Measurements from ENCODE around the gene ASH1L. TPM values are rescaled to one million over a fixed set of nuclear protein-coding genes. Genes with fewer than 3 reads are reported as not detected.
"Not testable (repeated sequence)": the region's sequence is repeated elsewhere in the genome, so short reads cannot be mapped to it uniquely, and the experiment has no call there.

The ASH1L gene
- total RNA-seq, 1 donor from 2014 or later = 40.3 TPM

- ATAC-seq (no peak), DNase-seq (ENCODE audit: missing footprints) (no peak)
- intact Hi-C loops (cut with DNase I) = no loop called here
Measured at GRCh38 chr1:155305881-155306391, 256.7 kb downstream of the ASH1L start.

- DNase-seq (ENCODE audit: missing footprints) (no peak), ATAC-seq (no peak)
- intact Hi-C loops (cut with DNase I) = no loop called here
Measured at GRCh38 chr1:155304558-155305063, 258.0 kb downstream of the ASH1L start.

DNA sequence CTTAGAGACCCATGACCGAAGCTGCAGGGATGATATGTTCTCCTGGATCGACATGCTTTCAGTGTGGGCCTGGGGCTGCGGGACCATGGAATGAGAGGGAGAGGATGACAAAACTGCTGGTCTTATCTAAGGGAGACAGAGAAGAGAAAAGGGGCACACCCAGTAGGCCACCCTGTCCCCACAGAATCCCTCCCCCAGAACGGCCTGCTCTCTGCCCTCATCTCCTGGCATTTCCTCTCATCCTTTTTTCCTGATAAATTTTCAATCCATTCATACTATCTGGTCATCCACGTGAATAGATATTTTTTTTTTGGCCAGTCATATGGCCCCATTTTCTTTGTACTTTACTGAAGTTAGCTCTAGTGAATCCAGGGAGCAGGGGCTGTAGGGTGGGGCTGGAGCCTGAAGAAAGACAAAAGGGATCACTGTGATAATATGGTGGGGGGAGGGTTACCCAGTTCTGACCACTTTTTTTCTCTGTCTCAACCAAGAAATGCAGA, 261.2 kb downstream of the ASH1L start, which contains the start of gene PKLR:
PKLR (minus strand) TSS at position 97 of the 500 bp plus-strand sequence; CDS start at position 54, 43 bp downstream.
- no peak for ATAC-seq
- no peak for DNase-seq (ENCODE audit: missing footprints)
- intact Hi-C loops (cut with DNase I) = no loop called here

GRCh38 chr1:155300553-155301329, 261.9 kb downstream of the ASH1L start:
- ATAC-seq = no peak
- intact Hi-C loops (cut with DNase I) = no loop called here
- no peak for DNase-seq (ENCODE audit: missing footprints)

- no peak for ATAC-seq
- intact Hi-C loops (cut with DNase I) = no loop called here
- no peak for DNase-seq (ENCODE audit: missing footprints)
Measured at GRCh38 chr1:155300024-155300423, 262.6 kb downstream of the ASH1L start.

DNA sequence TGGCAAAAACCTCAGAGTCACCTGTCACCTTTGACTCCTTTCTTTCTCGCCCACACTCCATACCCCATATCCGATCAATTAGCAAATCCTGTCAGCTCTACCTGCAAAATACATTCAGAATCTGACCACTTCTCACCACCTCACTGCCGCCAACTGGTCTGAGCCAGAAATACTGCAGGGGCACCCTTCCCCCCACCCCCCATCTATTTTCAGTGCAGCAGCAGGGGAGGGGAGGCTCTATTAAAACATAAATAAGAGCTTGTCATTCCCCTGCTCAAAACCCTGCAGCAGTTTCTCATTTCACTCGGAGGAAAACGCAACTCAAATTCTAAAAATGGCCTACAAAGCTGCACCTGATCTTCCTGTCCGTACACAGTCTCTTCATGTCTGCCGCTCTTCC, 265.2 kb downstream of the ASH1L start:
- intact Hi-C loops (cut with DNase I) = no loop called here
- ATAC-seq (no peak), DNase-seq (ENCODE audit: missing footprints) (no peak)

DNA sequence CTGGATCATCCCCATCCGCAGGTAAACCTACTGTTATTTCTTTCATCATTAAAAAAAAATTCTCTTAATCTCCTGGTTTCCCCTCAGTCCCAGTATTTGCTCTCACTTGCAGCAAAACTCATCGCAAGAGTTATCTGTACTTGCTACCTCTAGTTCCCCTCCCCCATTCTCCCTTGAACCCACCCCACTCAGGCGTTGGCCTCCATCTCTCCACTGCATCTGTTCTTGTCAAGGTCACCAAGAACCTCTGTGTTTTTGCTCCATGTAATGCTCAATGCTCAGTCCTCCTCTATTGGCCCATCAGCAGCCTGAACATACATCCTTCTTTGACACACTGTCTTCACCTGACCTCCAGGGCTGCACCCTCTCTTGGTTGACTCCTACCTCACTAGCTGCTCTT, 265.9 kb downstream of the ASH1L start:
- ATAC-seq = no peak
- intact Hi-C loops (cut with DNase I) = no loop called here
- no peak for DNase-seq (ENCODE audit: missing footprints)

GRCh38 chr1:155295942-155296267, 266.7 kb downstream of the ASH1L start:
- ATAC-seq = peak; percentile 14
- no peak for DNase-seq (ENCODE audit: missing footprints)
- intact Hi-C loops (cut with DNase I) = no loop called here

DNA sequence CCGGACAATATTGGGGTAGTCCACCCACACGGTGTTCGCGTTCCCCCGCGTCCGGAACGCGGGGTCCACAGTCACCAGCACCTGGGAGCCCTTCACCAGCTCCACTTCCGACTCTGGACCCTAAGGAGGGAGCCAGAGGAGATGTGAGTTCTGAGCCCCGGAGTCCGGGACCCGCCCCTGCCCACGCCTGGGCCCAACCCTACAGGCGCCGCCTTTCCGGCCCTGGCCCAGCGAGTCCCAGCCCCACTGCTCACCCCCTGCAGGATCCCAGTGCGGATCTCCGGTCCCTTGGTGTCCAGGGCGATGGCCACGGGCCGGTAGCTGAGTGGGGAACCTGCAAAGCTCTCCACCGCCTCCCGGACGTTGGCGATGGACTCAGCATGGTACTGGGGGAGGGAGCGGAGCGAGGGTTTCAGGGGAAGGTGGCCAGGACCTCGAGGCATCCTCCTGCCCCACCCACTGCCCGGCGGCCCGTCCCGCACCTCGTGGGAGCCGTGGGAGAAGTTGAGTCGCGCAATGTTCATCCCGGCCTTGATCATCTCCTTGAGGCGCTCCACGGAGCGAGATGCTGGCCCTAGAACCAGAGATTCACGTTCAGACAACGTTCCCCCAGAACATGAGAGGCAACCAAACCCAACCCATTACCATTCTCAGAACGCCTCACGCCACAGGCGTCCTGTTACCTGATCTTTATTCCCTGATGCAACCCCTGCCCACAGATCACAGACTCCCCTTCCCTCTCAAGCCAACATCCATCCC, 267.2 kb downstream of the ASH1L start:
- intact Hi-C loops (cut with DNase I) = no loop called here
- ATAC-seq (peak; percentile 30), DNase-seq (ENCODE audit: missing footprints) (no peak)

GRCh38 chr1:155294520-155295182, 268.0 kb downstream of the ASH1L start:
- intact Hi-C loops (cut with DNase I) = no loop called here
- no peak for DNase-seq (ENCODE audit: missing footprints)
- ATAC-seq = peak; percentile 17

DNA sequence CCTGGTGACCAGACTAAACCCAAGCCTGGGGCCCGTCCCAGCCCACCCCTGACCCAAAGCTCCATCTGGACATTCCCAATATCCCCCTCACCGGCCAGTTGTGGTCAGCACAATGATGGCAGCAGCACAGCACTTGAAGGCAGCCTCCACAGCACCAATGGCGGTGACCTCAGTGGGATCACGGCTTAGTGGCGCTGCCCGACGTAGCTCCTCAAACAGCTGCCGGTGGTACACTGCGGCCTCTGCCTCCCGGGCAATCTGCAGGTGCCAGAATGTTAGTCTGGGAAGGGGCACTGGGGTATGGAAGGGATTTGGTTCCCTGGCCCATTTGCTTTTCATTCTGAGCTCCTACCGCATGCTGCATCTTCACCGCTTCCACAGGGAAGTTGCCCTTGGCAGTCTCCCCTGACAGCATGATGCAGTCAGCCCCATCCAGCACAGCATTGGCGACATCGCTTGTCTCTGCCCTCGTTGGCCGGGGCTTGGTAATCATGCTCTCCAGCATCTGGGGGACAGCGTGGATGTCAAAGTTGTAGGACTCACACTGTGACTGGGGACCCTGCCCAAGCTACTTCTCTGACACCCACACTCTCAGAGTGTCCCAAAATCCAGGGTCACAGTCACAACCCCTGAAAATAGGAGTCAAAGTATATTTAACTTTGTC, 269.4 kb downstream of the ASH1L start:
- no peak for DNase-seq (ENCODE audit: missing footprints)
- ATAC-seq = no peak
- intact Hi-C loops (cut with DNase I) = no loop called here

DNA sequence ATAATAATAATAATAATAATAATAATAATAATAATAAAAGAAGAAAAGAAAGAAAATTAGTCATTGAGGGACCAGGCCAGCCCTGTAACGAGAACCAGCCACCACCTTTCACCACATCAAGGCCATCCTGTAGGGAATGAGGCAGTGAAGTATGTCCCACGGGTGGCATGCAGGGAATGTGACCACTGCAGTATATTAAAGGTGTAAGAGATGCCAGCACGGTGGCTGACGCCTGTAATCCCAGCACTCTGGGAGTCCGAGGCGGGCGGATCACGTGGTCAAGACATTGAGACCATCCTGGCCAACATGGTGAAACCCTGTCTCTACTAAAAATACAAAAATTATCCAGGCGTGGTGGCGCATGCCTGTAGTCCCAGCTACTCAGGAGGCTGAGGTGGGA, 271.6 kb downstream of the ASH1L start:
- DNase-seq (ENCODE audit: missing footprints); intact Hi-C loops (cut with DNase I); ATAC-seq: not testable (repeated sequence)

- DNase-seq (ENCODE audit: missing footprints) (no peak), ATAC-seq (no peak)
- intact Hi-C loops (cut with DNase I) = no loop called here
Measured at GRCh38 chr1:155287987-155288543, 274.5 kb downstream of the ASH1L start.

GRCh38 chr1:155286544-155286943, 276.1 kb downstream of the ASH1L start:
- intact Hi-C loops (cut with DNase I) = no loop called here
- DNase-seq (ENCODE audit: missing footprints) (no peak), ATAC-seq (no peak)

- no peak for ATAC-seq
- DNase-seq (ENCODE audit: missing footprints) = no peak
- intact Hi-C loops (cut with DNase I) = no loop called here
Measured at GRCh38 chr1:155285631-155286044, 277.0 kb downstream of the ASH1L start.
